IPS-NIHi11 (cell line): ENCODE measurements around the gene CFHR2.

Experiments used
- DNase-seq: peaks from one replicate; pipeline ENCODE4 v3.0.0; 2012; ENCODE audit warnings: mixed read lengths, low spot score

CFHR2 gene

GRCh38 chr1:197001828-197002227 is 58.3 kb downstream of the CFHR2 start:
- no peak for DNase-seq

GRCh38 chr1:197003132-197003531 is 59.6 kb downstream of the CFHR2 start:
- no peak for DNase-seq

- no peak for DNase-seq
Measured at GRCh38 chr1:197008861-197009260, 65.3 kb downstream of the CFHR2 start.
